ENCODE measurements around the gene AKT2. TPM values are rescaled to one million over a fixed set of nuclear protein-coding genes. Genes with fewer than 3 reads are reported as not detected.
A peak's percentile ranks its signal among the peaks of the same experiment; 100 is the strongest.

Gene AKT2
- total and polyA plus RNA-seq, 12 donors: 56.7 to 147 (median 123) TPM

- Histone ChIP-seq H3K4me1 (peaks cover 0 to 12% (median 2%) of the 10 kb centered on the region in 9 donors), H3K27me3 (peaks cover 9 to 69% (median 43%) of the 10 kb centered on the region in 7 donors), H3K36me3 (no peaks in the 10 kb centered on the region), H3K27ac (no peak within 1 kb of the TSS), H3K9me3 (no peaks in the 10 kb centered on the region), H3K4me3 (peak within 1 kb of the TSS in 1 of 10 donors; percentile 3)
- intact Hi-C loops (cut with DNase I): loop anchor here in 1 of 10 donors (5.0 kb wide), 1 partner anchor 76 kb away; no protein-coding TSS in a partner anchor
- DNase-seq (no peak), ATAC-seq (peak in 1 of 8 donors; percentile 26)
- WGBS, 2 donors: 3 to 4% methylated on average over 60 to 74 of the region's 75 CpGs
- no peak for TF ChIP-seq CTCF (IDR thresholded peaks at IDR 0.05)
Observed at GRCh38 chr19:40217934-40218890, 66.9 kb downstream of the AKT2 start, which contains the start of gene TTC9B. Gene TTC9B (minus strand): TSS chr19:40218384. CDS start chr19:40218381, 3 bp downstream.

GRCh38 chr19:40217027-40217810 is 67.9 kb downstream of the AKT2 start:
- DNase-seq: no peak
- peak in 6 of 9 donors; percentile 12 to 39 (median 26) for TF ChIP-seq CTCF (IDR thresholded peaks at IDR 0.05)
- Histone ChIP-seq H3K27me3 (peaks cover 9 to 59% (median 41%) of the 10 kb centered on the region in 7 donors), H3K9me3 (no peaks in the 10 kb centered on the region), H3K36me3 (peaks cover 0 to 9% (median 0%) of the 10 kb centered on the region in 9 donors), H3K4me3 (peak overlapping the region in 1 of 10 donors; percentile 3), H3K27ac (no peak overlapping the region), H3K4me1 (peaks cover 0 to 9% (median 0%) of the 10 kb centered on the region in 9 donors)
- WGBS, 2 donors: 9 to 10% methylated on average over 54 of the region's 54 CpGs
- intact Hi-C loops (cut with DNase I): loop anchor here in 1 of 10 donors (5.0 kb wide), 1 partner anchor 75 kb away; no protein-coding TSS in a partner anchor
- ATAC-seq: no peak

- peaks cover 9 to 58% (median 41%) of the 10 kb centered on the region in 7 donors for H3K27me3 ChIP-seq
- intact Hi-C loops (cut with DNase I): loop anchor here in 1 of 10 donors (5.0 kb wide), 1 partner anchor 74 kb away; no protein-coding TSS in a partner anchor
- no peak overlapping the region for H3K27ac ChIP-seq
- no peaks in the 10 kb centered on the region for H3K9me3 ChIP-seq
- no peak overlapping the region for H3K4me3 ChIP-seq
- no peak for DNase-seq
- H3K36me3 ChIP-seq: peaks cover 0 to 14% (median 0%) of the 10 kb centered on the region in 9 donors
- no peak for ATAC-seq
- peaks cover 0 to 9% (median 0%) of the 10 kb centered on the region in 9 donors for H3K4me1 ChIP-seq
- WGBS, 2 donors: 29 to 33% methylated on average over 9 of the region's 9 CpGs
- TF ChIP-seq CTCF (IDR thresholded peaks at IDR 0.05): no peak
Observed at GRCh38 chr19:40216777-40217026, 68.4 kb downstream of the AKT2 start.

Data from heart right ventricle (tissue), 16 donors.